HUES48 (cell line): ENCODE data around the gene SRPRA.

Source experiments
- H3K27ac ChIP-seq: one replicate; pipeline ENCODE4 v1.7.0; 2013; ENCODE audit warnings: low read depth, low read length, inconsistent platforms
- H3K27me3 ChIP-seq: 2 replicates; pipeline ENCODE4 v1.6.1; 2013; ENCODE audit warnings: mild to moderate bottlenecking, low read length; ENCODE audit not compliant: control insufficient read depth, insufficient read depth
- H3K36me3 ChIP-seq: 2 replicates; pipeline ENCODE4 v1.6.1; 2013; ENCODE audit warnings: low read length; ENCODE audit not compliant: control insufficient read depth, insufficient read depth
- H3K4me1 ChIP-seq: 2 replicates; pipeline ENCODE4 v1.6.1; 2013; ENCODE audit warnings: mild to moderate bottlenecking, low read length; ENCODE audit not compliant: control insufficient read depth, insufficient read depth
- H3K4me3 ChIP-seq: 2 replicates; pipeline ENCODE4 v1.5.1; 2013; ENCODE audit warnings: mild to moderate bottlenecking, low read depth, low read length
- H3K9ac ChIP-seq: 2 replicates; pipeline ENCODE4 v1.6.1; 2013; ENCODE audit warnings: mild to moderate bottlenecking, low read depth, low read length, moderate library complexity
- H3K9me3 ChIP-seq: 2 replicates; pipeline ENCODE4 v1.6.1; 2013; ENCODE audit warnings: low read length; ENCODE audit not compliant: control insufficient read depth, insufficient read depth

SRPRA gene

DNA sequence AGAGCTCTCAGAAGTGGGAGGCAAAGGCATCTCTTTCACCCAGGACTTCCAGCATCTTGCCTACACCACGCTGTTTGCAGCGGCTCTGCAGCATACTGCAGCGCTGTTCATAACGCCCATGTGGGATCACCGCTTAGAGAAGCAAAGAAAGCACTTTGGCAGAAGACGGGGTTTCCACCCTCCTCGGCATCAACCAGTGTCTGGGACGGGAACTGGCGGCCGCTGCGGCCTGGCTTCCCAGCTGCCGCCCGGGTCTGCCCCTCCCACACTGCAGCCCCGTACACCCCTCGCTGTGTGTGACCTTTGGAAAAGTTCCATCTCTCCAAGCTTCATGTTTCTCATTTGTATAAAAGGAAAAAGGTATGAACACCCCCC, 13.7 kb upstream of the SRPRA start:
- Histone ChIP-seq H3K36me3 (peaks cover 11% of the 10 kb centered on the region), H3K4me3 (peak overlapping the region; percentile 83), H3K27ac (no peak overlapping the region), H3K9ac (peak overlapping the region; percentile 47; the same call in 1 of the 2 replicates), H3K9me3 (no peaks in the 10 kb centered on the region), H3K4me1 (peaks cover 11% of the 10 kb centered on the region; the same call in 1 of the 2 replicates), H3K27me3 (peaks cover 16% of the 10 kb centered on the region; the same call in 1 of the 2 replicates)

DNA sequence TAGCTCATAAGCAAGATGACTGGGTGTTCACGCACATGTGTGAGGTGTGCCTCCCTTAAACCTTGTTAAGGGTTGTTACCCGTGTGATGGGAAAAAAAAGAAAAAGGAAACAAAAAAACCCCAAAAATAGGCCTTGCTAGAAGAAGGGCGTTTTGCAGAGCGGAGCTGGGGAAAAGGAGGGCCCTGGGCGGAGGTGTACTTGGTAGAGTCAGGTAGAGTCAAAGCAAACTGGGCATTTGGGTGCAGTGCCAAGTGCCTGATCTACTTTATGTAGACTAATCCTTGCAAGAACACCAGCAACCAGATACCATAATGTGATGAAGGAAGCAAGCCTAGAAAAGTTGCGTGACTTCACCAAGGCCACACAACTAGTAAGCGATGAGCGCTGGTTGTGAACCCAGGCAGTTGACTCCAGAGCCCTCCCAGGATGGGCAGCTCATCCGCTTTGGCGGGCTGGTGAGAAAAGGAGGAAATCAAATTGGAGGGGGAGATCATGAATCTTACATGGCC, 13.0 kb upstream of the SRPRA start:
- peaks cover 17% of the 10 kb centered on the region for H3K36me3 ChIP-seq
- no peak overlapping the region for H3K9ac ChIP-seq
- no peak overlapping the region for H3K27ac ChIP-seq
- H3K4me1 ChIP-seq = peaks cover 11% of the 10 kb centered on the region; the same call in 1 of the 2 replicates
- peaks cover 16% of the 10 kb centered on the region; the same call in 1 of the 2 replicates for H3K27me3 ChIP-seq
- no peak overlapping the region; the same call in 1 of the 2 replicates for H3K4me3 ChIP-seq
- H3K9me3 ChIP-seq = no peaks in the 10 kb centered on the region

DNA sequence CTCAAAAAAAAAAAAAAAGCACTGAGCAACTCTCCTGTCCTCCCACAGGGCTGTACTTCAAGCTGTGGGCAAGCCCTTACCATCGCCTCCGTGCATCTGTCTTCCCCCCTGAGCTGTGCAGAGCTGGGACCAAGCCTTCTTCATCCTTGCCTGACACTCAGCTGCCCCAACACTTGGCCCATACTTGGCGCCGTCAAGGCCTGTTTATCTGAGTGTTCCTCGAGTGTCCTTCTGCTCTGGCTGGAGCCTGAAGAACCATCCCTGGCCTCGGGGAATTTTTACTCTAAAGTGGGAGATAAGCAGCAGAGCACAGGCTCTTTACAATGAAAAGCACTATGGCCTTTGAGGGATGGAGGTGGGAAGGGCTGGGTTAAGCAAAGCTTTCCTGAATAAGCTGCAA, 12.6 kb upstream of the SRPRA start:
- H3K27ac ChIP-seq = no peak overlapping the region
- no peak overlapping the region for H3K9ac ChIP-seq
- H3K27me3 ChIP-seq = peaks cover 16% of the 10 kb centered on the region; the same call in 1 of the 2 replicates
- H3K4me3 ChIP-seq = no peak overlapping the region
- no peaks in the 10 kb centered on the region for H3K9me3 ChIP-seq
- peaks cover 11% of the 10 kb centered on the region; the same call in 1 of the 2 replicates for H3K4me1 ChIP-seq
- H3K36me3 ChIP-seq = peaks cover 17% of the 10 kb centered on the region

DNA sequence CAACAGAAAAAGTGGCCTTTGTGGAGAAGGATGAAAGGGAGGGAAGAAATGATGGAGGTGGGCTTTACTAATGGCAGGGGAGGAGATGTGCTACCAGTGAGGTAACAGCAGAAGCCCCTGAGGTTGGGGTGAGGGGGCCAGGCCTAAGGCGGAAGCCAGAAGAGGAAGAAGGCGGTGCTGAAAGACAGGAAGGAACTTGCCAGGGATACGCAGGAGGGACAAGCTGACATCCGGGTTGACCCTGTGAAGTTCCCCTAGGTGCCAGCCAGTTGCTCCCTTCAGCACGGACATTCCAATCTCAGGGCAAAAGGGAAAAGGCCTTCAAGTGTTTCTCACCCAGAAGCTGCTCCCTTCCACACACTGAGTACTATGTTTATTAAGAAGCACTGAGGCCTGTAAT, 11.9 kb upstream of the SRPRA start:
- H3K27ac ChIP-seq = no peak overlapping the region
- H3K9me3 ChIP-seq = no peaks in the 10 kb centered on the region
- H3K36me3 ChIP-seq = peaks cover 22% of the 10 kb centered on the region
- H3K9ac ChIP-seq = no peak overlapping the region
- H3K4me1 ChIP-seq = peaks cover 11% of the 10 kb centered on the region; the same call in 1 of the 2 replicates
- H3K27me3 ChIP-seq = peaks cover 16% of the 10 kb centered on the region; the same call in 1 of the 2 replicates
- no peak overlapping the region for H3K4me3 ChIP-seq

GRCh38 chr11:126279191-126279590, 10.5 kb upstream of the SRPRA start:
- Histone ChIP-seq H3K9ac (no peak overlapping the region), H3K27me3 (peaks cover 16% of the 10 kb centered on the region; the same call in 1 of the 2 replicates), H3K36me3 (peaks cover 34% of the 10 kb centered on the region), H3K4me1 (peaks cover 11% of the 10 kb centered on the region; the same call in 1 of the 2 replicates), H3K27ac (no peak overlapping the region), H3K9me3 (no peaks in the 10 kb centered on the region), H3K4me3 (no peak overlapping the region)

DNA sequence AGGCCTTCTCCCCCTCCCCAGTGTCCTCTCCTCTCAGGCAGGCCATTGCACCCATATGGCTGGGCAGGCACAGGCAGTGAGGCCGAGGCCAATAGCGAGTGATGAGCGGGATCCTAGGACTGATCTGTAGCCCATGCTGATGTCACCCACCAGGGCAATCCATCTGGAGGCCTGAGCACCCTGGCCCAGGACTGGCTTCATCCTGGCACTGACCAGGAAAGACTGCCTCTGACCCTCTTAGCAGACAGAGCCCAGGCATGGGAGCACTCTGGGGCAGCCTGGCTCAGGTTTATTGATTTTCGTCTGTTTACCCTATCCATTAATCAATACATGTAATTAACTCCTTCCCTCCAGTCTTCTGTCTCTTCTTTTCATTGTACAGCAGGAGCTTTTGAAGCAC, 9.1 kb upstream of the SRPRA start:
- Histone ChIP-seq H3K9ac (no peak overlapping the region), H3K4me3 (no peak overlapping the region), H3K9me3 (no peaks in the 10 kb centered on the region), H3K4me1 (peaks cover 6% of the 10 kb centered on the region; the same call in 1 of the 2 replicates), H3K36me3 (peaks cover 48% of the 10 kb centered on the region), H3K27me3 (peaks cover 10% of the 10 kb centered on the region; the same call in 1 of the 2 replicates), H3K27ac (no peak overlapping the region)

DNA sequence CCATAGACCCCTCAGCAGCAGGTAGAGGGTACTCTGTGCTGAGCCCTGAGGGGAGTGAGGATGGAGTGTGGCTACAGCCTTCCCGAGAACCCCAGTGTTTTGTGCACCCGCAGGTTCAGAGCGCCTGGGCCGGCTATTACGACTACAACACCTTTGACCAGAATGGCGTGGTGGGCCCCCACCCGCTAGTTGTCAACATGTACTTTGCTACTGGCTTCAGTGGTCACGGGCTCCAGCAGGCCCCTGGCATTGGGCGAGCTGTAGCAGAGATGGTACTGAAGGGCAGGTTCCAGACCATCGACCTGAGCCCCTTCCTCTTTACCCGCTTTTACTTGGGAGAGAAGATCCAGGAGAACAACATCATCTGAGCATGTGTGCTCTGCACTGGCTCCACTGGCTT, 8.6 kb upstream of the SRPRA start:
- Histone ChIP-seq H3K36me3 (peaks cover 53% of the 10 kb centered on the region), H3K9me3 (no peaks in the 10 kb centered on the region), H3K4me1 (peaks cover 5% of the 10 kb centered on the region; the same call in 1 of the 2 replicates), H3K27ac (no peak overlapping the region), H3K9ac (no peak overlapping the region), H3K4me3 (no peak overlapping the region), H3K27me3 (peaks cover 10% of the 10 kb centered on the region; the same call in 1 of the 2 replicates)

GRCh38 chr11:126268361-126268707, 361 bp downstream of the SRPRA start:
- Histone ChIP-seq H3K36me3 (peaks cover 61% of the 10 kb centered on the region), H3K9ac (peak overlapping the region; percentile 97), H3K9me3 (no peaks in the 10 kb centered on the region), H3K4me1 (peaks cover 3% of the 10 kb centered on the region; the same call in 1 of the 2 replicates), H3K27ac (peak overlapping the region; percentile 97), H3K27me3 (no peaks in the 10 kb centered on the region), H3K4me3 (peak overlapping the region; percentile 96)

- H3K9ac ChIP-seq = peak overlapping the region; percentile 97
- peaks cover 3% of the 10 kb centered on the region; the same call in 1 of the 2 replicates for H3K4me1 ChIP-seq
- peaks cover 61% of the 10 kb centered on the region for H3K36me3 ChIP-seq
- H3K27ac ChIP-seq = peak overlapping the region; percentile 97
- peak overlapping the region; percentile 96 for H3K4me3 ChIP-seq
- H3K27me3 ChIP-seq = no peaks in the 10 kb centered on the region
- no peaks in the 10 kb centered on the region for H3K9me3 ChIP-seq
These were observed 1.0 kb downstream of the SRPRA start for GRCh38 chr11:126267650-126268049.

- Histone ChIP-seq H3K4me3 (no peak overlapping the region), H3K4me1 (peaks cover 3% of the 10 kb centered on the region; the same call in 1 of the 2 replicates), H3K27me3 (no peaks in the 10 kb centered on the region), H3K27ac (no peak overlapping the region), H3K9ac (no peak overlapping the region), H3K36me3 (peaks cover 69% of the 10 kb centered on the region), H3K9me3 (no peaks in the 10 kb centered on the region)
These were observed 2.9 kb downstream of the SRPRA start for GRCh38 chr11:126265811-126266210.

DNA sequence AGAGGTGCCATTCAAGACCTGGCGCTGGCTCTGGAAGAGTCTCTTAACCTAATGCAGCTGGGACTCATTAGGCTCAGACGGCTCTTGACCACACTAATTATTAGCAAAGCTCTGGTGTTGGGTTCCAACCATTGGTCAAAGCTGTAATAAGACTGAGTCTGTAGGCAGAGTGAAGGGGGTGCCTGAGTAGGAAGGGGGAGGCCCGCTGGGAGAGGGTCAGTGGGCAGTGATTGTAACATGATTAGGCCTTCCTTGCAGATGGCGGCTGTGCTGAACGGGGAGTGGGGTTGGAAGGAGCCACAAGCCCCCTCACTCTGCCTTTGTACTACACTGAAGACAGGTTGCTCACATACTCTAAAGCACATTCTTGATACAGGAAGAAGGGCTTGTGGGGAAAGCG, 5.2 kb downstream of the SRPRA start:
- H3K27ac ChIP-seq = no peak overlapping the region
- H3K4me1 ChIP-seq = peaks cover 3% of the 10 kb centered on the region; the same call in 1 of the 2 replicates
- H3K36me3 ChIP-seq = peaks cover 81% of the 10 kb centered on the region
- H3K27me3 ChIP-seq = no peaks in the 10 kb centered on the region
- H3K9ac ChIP-seq = no peak overlapping the region
- H3K9me3 ChIP-seq = no peaks in the 10 kb centered on the region
- H3K4me3 ChIP-seq = no peak overlapping the region
